ENCODE measurements around the gene MBOAT1.

Gene MBOAT1

GRCh38 chr6:20115246-20115980 is 96.9 kb downstream of the MBOAT1 start (continued):
- TF ChIP-seq ZSCAN23 (tag by site-specific recombination; IDR thresholded peaks at IDR 0.05) (no peak), ZNF600 (tag by site-specific recombination; IDR thresholded peaks at IDR 0.05) (no peak), PRDM2 (tag by site-specific recombination; IDR thresholded peaks at IDR 0.05; ENCODE audit: borderline replicate concordance) (no peak), ZNF768 (tag by site-specific recombination; IDR thresholded peaks at IDR 0.05) (no peak)

GRCh38 chr6:20113649-20114224 is 98.5 kb downstream of the MBOAT1 start:
- Histone ChIP-seq H3K36me3 (ENCODE audit: control insufficient read depth in 2 of 2, insufficient read depth in 1 of 2, low read length in 2 of 2) (peaks cover 0 to 14% of the 10 kb centered on the region in 2 experiments; a peak in 1 of 3 replicates), H3K4me3 (ENCODE audit: low read depth, low read length) (no peak overlapping the region), H3K27ac (ENCODE audit: extremely low read depth, low read depth, low read length) (no peak overlapping the region), H3K4me1 (ENCODE audit: control insufficient read depth, insufficient read depth, low read length) (no peaks in the 10 kb centered on the region), H3K9me3 (ENCODE audit: control insufficient read depth, insufficient read depth, low read depth, low read length) (no peaks in the 10 kb centered on the region)
- ChIA-PET CTCF (no interaction called here), POLR2A (no interaction called here)
- TF ChIP-seq OSR2 (tag by site-specific recombination; IDR thresholded peaks at IDR 0.05) (no peak), HOXA7 (CRISPR knock-in tag; IDR thresholded peaks at IDR 0.05; ENCODE audit: borderline replicate concordance) (no peak), ZNF501 (tag by site-specific recombination; IDR thresholded peaks at IDR 0.05) (no peak), ZEB2 (tag by site-specific recombination; IDR thresholded peaks at IDR 0.05) (no peak), ZBTB17 (tag by site-specific recombination; IDR thresholded peaks at IDR 0.05) (no peak), ZNF350 (tag by site-specific recombination; IDR thresholded peaks at IDR 0.05) (no peak), ZNF239 (tag by site-specific recombination; IDR thresholded peaks at IDR 0.05) (no peak), ZNF223 (tag by site-specific recombination; IDR thresholded peaks at IDR 0.05) (no peak)

GRCh38 chr6:20112841-20113240 is 99.4 kb downstream of the MBOAT1 start:
- ChIA-PET POLR2A (no interaction called here), CTCF (no interaction called here)
- Histone ChIP-seq H3K27ac (ENCODE audit: extremely low read depth, low read depth, low read length) (no peak overlapping the region), H3K9me3 (ENCODE audit: control insufficient read depth, insufficient read depth, low read depth, low read length) (no peaks in the 10 kb centered on the region), H3K4me3 (ENCODE audit: low read depth, low read length) (no peak overlapping the region), H3K4me1 (ENCODE audit: control insufficient read depth, insufficient read depth, low read length) (no peaks in the 10 kb centered on the region), H3K36me3 (ENCODE audit: control insufficient read depth in 2 of 2, insufficient read depth in 1 of 2, low read length in 2 of 2) (peaks cover 0 to 14% of the 10 kb centered on the region in 2 experiments; a peak in 1 of 3 replicates)
- TF ChIP-seq HIC1 (tag by site-specific recombination; IDR thresholded peaks at IDR 0.05) (no peak), IKZF3 (tag by site-specific recombination; IDR thresholded peaks at IDR 0.05) (no peak), ZNF48 (tag by site-specific recombination; IDR thresholded peaks at IDR 0.05) (no peak), BCL6B (tag by site-specific recombination; IDR thresholded peaks at IDR 0.05) (no peak), ZNF19 (tag by site-specific recombination; IDR thresholded peaks at IDR 0.05; ENCODE audit: low read depth) (no peak), ZNF624 (tag by site-specific recombination; IDR thresholded peaks at IDR 0.05) (no peak), ZNF658 (tag by site-specific recombination; IDR thresholded peaks at IDR 0.05) (no peak), PRDM6 (tag by site-specific recombination; IDR thresholded peaks at IDR 0.05) (no peak), YY2 (tag by site-specific recombination; IDR thresholded peaks at IDR 0.05) (no peak), ZNF654 (tag by site-specific recombination; IDR thresholded peaks at IDR 0.05; ENCODE audit: low read depth) (no peak), ZNF660 (tag by site-specific recombination; IDR thresholded peaks at IDR 0.05) (no peak)

Measured in HEK293 (cell line).